Activated CD8-positive, alpha-beta memory T cell treated with anti-CD3 and anti-CD28 coated beads for 4 hours (primary cell): Measurements from ENCODE around the gene STARD3NL.
"Not testable (repeated sequence)": the region's sequence is repeated elsewhere in the genome, so short reads cannot be mapped to it uniquely, and the experiment has no call there.

Experiments used
- DNase-seq, 2 donors: peaks; one replicate each; pipeline ENCODE4 v3.0.0-alpha.2; 2020; ENCODE audit warnings: low read depth in 2 of 2

STARD3NL gene

GRCh38 chr7:38178004-38178694 is at the start of gene STARD3NL:
Gene STARD3NL, plus strand, starts transcription at chr7:38178245. Its CDS starts 29,260 bp downstream, at chr7:38207505.
- peak; percentile 73 to 84 for DNase-seq

GRCh38 chr7:38129162-38129561 is 48.9 kb upstream of the STARD3NL start:
- no peak for DNase-seq

GRCh38 chr7:38129579-38129978 is 48.5 kb upstream of the STARD3NL start:
- no peak for DNase-seq

- DNase-seq = no peak
These were observed 39.9 kb upstream of the STARD3NL start for GRCh38 chr7:38138171-38138570.

GRCh38 chr7:38141187-38141586 is 36.9 kb upstream of the STARD3NL start:
- DNase-seq = no peak

- no peak for DNase-seq
These were observed 35.3 kb upstream of the STARD3NL start for GRCh38 chr7:38142736-38143135.

GRCh38 chr7:38147005-38147404 is 31.0 kb upstream of the STARD3NL start:
- DNase-seq = no peak

- no peak for DNase-seq
These were observed 26.5 kb upstream of the STARD3NL start for GRCh38 chr7:38151556-38151955.

GRCh38 chr7:38153515-38153914 is 24.5 kb upstream of the STARD3NL start:
- no peak for DNase-seq

GRCh38 chr7:38154278-38154677 is 23.8 kb upstream of the STARD3NL start:
- no peak for DNase-seq

- DNase-seq = no peak
These were observed 18.0 kb upstream of the STARD3NL start for GRCh38 chr7:38160003-38160571.

GRCh38 chr7:38162036-38162435 is 16.0 kb upstream of the STARD3NL start:
- no peak for DNase-seq

GRCh38 chr7:38163671-38164070 is 14.4 kb upstream of the STARD3NL start:
- no peak for DNase-seq

- no peak for DNase-seq
These were observed 9.0 kb upstream of the STARD3NL start for GRCh38 chr7:38168890-38169570.

- DNase-seq = peak in 1 of 2 donors; percentile 5
These were observed 8.2 kb upstream of the STARD3NL start for GRCh38 chr7:38169847-38170246.

- DNase-seq = no peak
These were observed 6.2 kb upstream of the STARD3NL start for GRCh38 chr7:38171623-38172391.

- DNase-seq = not testable (repeated sequence)
These were observed 2.5 kb upstream of the STARD3NL start for GRCh38 chr7:38175547-38175946.

GRCh38 chr7:38177621-38178003 is 433 bp upstream of the STARD3NL start:
- no peak for DNase-seq

- DNase-seq = peak in 1 of 2 donors; percentile 9
These were observed 775 bp downstream of the STARD3NL start for GRCh38 chr7:38178695-38179344.

GRCh38 chr7:38179776-38180226 is 1.8 kb downstream of the STARD3NL start:
- no peak for DNase-seq

GRCh38 chr7:38181111-38181510 is 3.1 kb downstream of the STARD3NL start:
- no peak for DNase-seq

GRCh38 chr7:38182450-38182849 is 4.4 kb downstream of the STARD3NL start:
- no peak for DNase-seq
